ENCODE measurements around the gene PER1.
A peak's percentile ranks its signal among the peaks of the same experiment; 100 is the strongest.

Gene PER1, protein sequence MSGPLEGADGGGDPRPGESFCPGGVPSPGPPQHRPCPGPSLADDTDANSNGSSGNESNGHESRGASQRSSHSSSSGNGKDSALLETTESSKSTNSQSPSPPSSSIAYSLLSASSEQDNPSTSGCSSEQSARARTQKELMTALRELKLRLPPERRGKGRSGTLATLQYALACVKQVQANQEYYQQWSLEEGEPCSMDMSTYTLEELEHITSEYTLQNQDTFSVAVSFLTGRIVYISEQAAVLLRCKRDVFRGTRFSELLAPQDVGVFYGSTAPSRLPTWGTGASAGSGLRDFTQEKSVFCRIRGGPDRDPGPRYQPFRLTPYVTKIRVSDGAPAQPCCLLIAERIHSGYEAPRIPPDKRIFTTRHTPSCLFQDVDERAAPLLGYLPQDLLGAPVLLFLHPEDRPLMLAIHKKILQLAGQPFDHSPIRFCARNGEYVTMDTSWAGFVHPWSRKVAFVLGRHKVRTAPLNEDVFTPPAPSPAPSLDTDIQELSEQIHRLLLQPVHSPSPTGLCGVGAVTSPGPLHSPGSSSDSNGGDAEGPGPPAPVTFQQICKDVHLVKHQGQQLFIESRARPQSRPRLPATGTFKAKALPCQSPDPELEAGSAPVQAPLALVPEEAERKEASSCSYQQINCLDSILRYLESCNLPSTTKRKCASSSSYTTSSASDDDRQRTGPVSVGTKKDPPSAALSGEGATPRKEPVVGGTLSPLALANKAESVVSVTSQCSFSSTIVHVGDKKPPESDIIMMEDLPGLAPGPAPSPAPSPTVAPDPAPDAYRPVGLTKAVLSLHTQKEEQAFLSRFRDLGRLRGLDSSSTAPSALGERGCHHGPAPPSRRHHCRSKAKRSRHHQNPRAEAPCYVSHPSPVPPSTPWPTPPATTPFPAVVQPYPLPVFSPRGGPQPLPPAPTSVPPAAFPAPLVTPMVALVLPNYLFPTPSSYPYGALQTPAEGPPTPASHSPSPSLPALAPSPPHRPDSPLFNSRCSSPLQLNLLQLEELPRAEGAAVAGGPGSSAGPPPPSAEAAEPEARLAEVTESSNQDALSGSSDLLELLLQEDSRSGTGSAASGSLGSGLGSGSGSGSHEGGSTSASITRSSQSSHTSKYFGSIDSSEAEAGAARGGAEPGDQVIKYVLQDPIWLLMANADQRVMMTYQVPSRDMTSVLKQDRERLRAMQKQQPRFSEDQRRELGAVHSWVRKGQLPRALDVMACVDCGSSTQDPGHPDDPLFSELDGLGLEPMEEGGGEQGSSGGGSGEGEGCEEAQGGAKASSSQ (N-terminal part only)

DNA sequence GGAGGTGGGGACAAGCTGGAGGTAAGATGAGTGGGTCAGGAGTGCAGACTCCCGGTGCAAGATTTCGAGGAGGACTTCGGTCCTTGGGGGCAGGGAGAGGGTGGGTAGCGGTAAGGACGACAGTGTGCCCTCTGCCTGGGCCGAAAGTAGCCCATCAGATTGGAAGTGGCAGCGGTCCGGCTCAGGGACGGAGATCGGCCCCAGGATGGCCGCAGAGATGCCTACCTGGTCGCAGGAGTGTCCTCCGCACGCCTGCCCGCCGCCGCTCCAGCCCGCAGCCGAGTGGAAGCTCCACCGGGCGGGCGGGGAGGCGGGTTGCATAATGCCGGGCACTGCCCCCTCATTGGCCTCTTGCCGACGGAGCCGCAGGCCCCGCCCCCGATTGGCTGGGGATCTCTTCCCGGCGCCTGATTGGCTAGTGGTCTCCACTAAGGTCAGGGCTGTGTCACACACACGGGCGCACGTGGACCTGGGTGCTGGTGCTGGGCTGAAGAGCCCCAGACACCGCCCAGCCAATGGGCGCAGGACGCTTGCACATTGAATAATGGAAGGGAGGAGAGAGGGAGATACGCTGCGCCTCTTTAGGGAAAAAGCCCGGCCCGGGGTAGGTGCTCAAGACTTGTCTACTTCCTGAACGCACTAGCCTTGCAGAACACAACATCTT lies at the start of gene PER1:
Gene PER1 (minus strand): TSS at position 293 of the 664 bp plus-strand sequence. CDS start 1,698 bp downstream, outside the sequence.
- DNase-seq (ENCODE audit: low spot score), result peak; percentile 96

DNA sequence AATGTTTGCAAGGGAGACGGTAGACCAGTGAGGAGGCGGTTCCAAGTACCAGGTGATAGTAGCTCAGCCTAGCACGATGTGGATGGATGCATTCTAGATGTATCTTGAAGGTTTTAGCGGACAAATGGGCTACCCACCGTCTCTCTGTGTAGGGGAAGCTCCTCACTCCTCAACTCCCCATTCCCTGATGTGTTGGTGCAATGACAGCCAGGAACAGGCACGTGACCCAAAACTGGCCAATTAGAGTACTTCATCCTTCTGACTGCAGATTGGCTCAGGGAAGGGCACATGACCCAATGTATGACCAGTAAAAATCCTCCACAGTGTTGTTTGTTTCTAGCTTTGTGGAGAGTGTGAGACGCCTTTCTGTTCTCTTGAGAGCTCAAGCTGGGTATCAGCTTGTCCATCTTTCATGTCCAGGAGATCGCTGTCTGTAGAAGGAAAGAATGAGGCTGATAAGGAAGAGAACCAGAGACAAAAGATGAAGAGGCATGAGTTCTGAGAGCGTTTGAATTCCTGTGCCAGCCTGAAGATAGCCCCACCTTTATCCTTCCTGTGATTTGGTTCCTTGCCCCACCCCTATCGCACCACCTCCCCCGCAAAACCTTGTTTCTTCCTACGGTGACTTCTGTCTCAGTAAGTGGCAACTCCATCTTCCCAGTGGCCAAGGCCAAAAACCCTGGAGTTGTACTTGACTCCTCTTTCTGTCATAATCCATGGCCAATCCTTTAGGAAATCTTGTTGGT lies 40.0 kb upstream of the PER1 start:
- DNase-seq (ENCODE audit: low spot score), result peak; percentile 93

DNA sequence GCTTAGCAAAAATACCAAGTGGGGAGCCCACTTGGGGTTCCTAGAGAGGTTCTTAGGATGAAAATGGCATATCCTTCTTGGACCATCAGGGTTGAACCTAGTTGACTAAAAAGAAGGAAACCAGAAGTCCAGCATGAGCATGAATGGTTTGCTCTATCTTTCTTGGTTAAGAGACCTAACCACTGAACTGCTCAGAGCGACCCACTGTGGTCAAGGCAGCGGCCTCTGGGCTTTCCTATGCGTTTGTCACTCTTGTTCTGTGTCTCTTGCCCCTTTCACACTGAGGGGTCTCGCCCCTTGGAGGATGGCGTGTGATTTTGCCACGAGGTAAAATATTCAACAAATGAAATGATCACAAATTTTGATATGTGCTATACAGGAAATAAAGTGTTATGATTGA lies 38.3 kb upstream of the PER1 start:
- no peak for DNase-seq (ENCODE audit: low spot score)

DNA sequence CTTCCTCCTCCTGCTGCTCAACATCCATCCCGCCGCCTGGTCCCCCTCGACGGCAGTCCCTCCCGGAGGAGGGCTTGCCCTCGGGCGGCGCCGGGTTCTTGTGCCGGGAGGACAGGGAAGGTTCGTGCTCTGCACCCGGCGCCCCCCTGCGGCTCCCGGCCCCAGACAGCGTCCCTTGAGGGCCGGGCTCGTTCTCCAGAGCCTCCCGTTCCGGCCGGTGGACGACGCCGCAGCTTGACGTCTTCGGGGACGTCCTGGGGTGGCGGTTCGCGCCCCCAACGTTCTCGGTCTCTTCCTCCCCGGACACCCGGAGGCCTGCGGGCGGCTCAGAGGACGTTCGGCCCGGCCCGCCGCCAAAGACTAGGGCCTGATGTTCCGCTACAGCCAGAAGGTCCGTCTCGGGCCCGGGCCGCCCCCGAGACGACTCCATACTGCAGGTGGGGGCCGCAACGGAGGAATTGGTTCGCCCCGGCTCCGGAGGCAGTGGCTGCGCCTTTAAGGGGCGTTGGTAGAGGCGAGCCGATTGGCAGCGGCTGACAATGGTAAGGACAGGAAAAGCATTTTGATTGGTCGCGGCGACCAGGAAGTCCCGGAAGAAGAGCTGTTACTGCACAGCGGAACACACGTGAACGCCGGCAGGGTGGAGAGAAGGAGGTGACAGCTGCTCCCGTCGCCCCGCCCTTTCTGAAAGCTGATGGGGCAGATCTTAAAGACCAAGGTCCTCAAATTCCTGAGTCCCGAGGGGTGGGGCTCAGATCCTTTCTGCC lies 37.7 kb upstream of the PER1 start, which contains the start of gene BORCS6:
Gene BORCS6 (minus strand): TSS at position 470 of the 767 bp plus-strand sequence. CDS start 40 bp downstream, at position 430.
- peak; percentile 98 for DNase-seq (ENCODE audit: low spot score)

DNA sequence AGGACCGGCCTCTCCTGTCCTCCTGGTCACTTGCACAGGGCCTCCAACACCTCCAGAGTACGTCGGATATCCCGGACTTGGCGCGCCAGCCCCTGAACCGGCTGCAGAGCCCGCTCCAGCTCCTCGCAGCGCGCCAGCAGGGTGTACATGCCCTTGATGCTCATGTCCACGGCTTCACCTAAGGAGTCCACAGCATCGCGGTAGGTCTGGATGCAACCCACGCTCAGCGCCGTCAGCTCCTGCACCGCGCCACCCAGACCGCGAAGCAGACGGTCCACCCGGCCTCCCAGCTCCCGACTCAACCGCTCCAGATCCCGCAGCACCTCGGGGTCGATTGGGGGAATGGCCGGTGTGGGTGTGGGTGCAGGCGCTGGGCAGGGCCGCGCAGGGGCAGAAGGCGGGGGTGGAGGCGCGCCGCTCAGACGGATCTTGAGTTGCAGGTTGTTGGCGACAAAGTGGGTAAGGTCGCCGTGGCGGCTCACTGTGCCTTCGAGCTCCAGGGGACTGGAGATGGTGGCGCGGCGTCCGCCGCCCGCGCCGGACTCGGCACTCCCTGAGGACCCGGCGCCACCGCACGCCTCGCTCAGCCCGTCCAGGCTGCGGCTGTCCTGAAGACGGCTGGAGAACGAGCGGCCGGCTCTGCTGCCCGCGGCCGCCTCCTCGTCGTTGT lies 37.0 kb upstream of the PER1 start:
- DNase-seq (ENCODE audit: low spot score), result peak; percentile 24

DNA sequence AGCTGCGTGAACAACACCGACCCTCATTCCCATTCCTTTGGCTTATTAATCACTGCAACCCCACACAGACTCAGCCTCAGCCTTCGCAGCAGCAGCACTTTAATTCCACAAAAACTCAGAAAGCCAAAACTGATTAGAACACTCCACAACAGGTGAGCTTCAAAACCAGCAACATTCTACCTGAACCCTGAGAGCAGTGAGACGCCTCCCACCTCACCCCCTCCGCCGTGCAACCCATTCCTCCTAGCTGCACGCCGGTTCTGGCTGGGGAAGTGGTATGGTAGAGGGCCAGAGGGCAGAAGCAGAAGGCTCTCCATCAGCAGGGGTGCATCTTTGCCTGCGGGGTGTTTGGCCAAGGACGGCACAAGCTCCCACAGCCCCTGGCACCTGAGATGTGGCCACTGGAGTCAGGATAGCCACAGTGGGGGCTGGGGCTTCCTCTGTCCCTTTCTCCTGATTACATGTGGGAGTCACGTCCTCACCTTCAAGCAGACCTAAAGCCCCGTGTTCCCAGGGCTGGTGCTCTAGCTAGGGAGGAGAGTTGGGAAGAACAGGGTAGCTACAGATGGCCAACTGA lies 36.1 kb upstream of the PER1 start:
- DNase-seq (ENCODE audit: low spot score), result peak; percentile 8

DNA sequence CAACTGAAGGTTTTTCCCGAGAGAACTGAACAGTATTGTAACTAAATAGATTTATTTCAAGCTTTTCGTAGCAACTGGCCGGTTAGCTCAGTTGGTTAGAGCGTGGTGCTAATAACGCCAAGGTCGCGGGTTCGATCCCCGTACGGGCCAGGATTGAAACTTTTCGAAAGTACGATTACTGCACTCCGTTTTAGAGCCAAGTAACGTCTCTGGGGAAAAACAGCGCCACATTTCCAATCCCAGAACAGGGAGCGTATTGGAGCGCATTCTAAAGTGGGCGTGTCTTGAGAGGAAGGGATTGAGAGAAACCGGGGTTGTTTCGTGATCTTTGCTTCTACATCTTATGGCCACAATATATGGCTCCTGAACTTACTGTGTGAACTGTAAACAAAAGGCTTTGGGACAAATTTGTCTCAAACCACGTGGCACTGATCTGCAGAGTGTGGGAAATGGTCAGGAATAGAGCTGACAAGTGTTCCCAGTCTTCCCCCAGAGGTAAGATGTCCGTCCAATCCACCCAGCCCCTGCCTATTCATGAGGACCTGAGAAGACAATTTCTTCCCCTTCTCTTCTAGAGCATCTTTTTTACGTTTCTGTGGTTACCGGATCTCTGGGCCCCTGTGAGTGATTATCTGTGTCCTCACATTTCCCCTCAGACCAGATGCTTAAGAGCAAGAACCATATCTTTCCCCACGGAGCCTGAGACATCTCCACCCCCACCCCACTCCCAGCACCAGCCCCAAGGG lies 35.5 kb upstream of the PER1 start:
- peak; percentile 97 for DNase-seq (ENCODE audit: low spot score)

DNA sequence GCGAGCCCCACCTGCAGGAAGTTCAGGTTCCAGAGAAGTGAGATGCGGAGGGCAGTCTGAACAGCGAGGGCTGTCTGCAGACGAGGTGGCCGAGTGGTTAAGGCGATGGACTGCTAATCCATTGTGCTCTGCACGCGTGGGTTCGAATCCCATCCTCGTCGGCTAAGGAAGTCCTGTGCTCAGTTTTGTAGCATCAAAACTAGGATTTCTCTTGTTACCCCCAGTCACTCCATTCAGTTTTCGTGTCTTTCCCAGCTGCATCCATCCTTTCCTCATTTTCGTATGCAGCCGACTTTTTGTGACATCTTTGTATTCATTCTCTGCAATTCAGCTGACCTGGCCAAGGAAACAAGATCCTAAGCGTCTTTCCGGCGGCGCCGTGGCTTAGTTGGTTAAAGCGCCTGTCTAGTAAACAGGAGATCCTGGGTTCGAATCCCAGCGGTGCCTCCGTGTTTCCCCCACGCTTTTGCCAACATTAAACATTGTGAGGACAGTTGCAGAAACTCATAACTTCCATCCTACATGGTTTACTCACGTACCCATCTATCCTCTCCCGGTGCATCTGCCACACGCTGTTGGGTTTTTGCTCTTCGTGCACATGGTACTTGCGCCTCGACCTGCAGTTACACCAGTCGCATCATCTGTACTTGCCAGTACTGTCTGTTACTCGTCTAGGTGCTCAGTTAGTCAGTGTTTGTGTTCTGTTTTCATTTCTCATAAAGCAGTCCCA lies 34.7 kb upstream of the PER1 start:
- DNase-seq (ENCODE audit: low spot score), result peak; percentile 93

DNA sequence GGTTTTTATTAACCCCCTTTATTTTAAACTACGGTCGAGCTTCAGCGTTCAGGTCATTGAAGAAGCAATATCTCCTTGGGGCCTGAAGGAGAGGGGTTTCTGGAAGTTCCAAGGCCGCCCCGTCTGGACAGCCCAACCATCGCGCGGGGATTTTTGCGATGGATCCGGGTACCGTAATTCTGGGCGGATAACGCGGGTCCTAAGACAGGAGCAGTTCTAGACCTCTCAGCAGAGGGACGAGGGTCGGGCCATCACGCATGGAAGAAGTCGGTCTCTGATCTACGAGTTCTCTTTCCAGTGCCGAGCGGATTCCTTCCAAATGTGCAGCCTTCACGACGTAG lies 34.2 kb upstream of the PER1 start:
- no peak for DNase-seq (ENCODE audit: low spot score)

DNA sequence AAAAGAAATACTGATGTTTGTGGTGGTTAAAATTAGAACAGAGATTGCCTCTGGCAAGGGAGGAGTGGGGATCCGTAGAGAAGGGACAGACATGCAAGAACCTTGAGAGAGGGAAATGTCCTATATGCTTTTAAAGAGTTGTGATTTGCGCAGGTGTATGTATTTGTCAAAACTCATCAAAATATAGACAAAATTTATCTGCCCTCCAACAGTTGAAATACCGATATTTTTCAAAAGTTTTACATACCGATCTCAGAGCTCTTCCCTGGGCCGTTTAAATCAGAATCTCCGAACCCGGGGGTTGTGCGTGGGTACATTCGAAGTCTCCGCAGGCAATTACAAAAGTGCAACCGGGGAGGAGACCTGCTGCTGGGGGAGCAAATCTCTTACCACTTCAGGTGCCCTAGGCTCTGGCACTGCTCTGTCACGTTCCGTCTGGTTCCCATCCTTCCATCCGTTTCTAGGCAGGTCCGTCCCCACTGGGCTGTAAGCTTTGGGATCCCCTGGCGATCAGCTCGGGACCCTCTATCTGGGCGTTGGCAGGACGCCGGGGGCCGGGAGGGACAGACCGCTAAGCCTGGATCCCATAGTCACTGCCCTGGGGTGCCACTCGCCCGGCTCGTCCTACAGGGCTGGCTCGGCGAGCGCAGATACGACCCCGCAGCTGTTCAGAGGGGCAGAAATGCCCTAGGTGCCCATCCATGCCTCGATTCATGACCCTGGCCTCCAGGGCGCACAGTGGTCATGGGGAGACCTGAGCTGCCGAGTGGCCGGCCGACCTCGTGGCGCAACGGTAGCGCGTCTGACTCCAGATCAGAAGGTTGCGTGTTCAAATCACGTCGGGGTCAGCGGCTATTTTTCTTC lies 33.6 kb upstream of the PER1 start:
- DNase-seq (ENCODE audit: low spot score), result peak; percentile 86

DNA sequence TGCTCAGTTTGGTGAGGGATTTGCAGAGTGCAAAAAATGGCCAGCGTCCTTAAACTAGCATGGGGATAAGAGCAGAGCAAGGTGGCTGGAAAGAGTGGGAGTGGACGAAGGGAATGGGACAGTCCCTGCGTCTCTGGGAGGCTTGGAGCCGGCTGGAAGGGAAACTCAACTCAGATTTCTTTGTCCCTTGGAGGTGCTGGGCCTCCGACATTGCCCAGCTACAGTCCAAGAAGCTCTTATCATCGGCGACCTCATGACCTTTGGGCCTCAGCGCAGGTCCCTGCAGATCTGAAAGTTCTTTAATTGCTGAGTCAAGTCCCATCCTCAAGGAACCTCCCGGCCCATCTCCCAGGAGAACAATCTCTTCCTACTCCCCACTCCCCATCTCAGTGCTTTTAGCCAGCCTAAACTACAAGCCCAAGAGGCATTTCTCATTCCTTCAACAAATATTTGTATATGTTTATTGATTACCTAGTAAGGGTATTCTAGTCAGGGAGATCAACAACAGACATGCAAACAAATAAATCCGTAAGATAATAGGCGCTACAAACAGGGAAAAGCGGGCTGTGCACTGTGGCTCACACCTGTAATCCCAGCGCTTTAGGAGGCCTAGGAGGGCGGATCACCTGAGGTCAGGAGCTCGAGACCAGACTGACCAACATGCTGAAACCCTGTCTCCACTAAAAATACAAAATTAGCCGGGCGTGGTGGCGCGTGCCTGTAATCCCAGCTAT lies 25.0 kb upstream of the PER1 start:
- no peak for DNase-seq (ENCODE audit: low spot score)

DNA sequence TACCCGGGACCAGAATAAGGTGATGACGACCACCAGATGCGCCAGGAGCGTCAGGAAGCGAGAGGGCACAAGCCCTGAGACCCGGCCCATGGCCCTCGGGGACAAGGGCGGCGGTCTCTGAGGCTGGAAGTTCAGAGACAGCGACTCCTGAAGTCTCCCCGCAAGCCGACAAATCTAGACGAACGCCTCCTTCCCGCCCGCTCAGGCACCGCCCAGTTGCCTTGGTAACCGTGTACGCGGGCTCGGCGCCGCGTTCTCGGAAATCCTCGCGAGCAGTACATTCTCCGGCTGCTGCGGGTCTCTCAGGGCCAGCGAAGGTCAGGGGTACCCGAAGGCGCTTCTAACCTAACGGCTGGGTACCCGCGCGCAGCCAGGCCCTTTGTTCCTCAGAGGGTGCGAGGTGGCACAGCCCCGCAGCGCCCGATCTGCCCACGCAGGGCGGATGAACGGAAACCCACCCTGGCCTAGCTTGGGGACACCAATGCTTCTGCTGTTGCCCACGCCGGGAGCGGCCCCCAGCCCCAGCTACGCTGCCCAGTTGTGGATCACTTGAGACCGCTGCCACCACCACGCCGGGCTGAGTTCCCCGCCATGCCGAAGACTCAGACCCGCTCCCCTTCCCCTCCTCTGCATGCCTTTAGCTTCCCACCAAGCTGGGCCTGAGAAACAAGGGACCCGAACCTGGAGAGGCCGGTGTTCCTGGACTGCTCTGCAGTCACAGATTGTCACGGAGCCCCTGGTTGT lies 24.2 kb upstream of the PER1 start, which contains the start of gene TMEM107:
Gene TMEM107 (minus strand): TSS at position 184 of the 744 bp plus-strand sequence. CDS start 94 bp downstream, at position 90.
- peak; percentile 87 for DNase-seq (ENCODE audit: low spot score)

DNA sequence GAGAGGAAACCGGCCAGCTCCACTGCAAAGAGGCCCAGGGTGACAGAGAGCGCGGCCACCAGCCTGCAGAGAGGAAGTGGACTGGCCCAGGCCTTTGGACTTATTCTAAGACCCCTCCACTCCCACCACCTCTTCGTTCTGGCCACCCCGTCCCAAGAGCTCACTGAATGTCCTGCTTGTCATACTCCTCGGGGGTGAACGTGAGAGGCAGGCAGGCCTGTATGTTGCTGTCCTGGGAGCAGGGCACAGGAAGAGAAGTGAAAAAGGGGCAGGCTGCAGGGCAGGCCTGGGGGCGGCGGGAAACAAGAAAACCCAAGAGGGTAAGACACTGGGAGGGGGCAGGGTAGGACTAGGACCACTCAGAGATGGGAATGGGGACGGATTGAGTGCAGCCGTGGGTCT lies 23.6 kb upstream of the PER1 start:
- no peak for DNase-seq (ENCODE audit: low spot score)

DNA sequence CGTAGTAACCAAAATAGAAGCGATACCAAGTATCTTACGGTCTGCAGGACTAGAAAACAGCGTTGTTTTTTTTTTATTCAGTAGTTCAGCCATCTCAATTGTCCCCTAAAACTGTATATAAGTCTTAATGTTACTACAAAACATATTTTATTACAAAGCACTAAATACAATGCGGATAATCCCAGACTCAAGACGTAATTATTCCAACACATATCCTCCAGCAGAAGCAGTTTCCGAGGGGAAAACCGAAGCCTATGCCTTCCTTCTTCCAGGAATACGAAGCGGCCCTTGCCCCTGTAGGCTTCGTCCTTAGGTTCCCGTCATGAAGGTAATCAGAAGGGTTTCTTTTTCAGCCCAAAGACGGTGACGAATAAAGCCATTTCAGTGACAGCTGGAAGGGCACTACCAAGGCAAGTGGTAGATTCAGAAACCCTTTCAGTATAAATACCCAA lies 21.7 kb upstream of the PER1 start:
- DNase-seq (ENCODE audit: low spot score), result no peak

All from hematopoietic multipotent progenitor cell treated with erythropoietin and hydrocortisone succinate and interleukin-3 and kit ligand, for 17 days (in vitro differentiated cells).